WI38 (cell line): Measurements from ENCODE around the gene ATXN3.

Experiments used
- H3K4me3 ChIP-seq: 2 replicates; pipeline ENCODE4 v1.5.1; 2011; ENCODE audit warnings: low read depth, mild to moderate bottlenecking, control low read depth, low read length
- CTCF ChIP-seq: IDR thresholded peaks from 2 replicates; pipeline ENCODE4 v1.5.1; 2012; ENCODE audit warnings: low read depth, mild to moderate bottlenecking, control low read depth, low read length

The ATXN3 gene

GRCh38 chr14:92134456-92134855 lies 28.1 kb upstream of the ATXN3 start:
- no peak overlapping the region for H3K4me3 ChIP-seq
- TF ChIP-seq CTCF = no peak

- peak overlapping the region; percentile 95 for H3K4me3 ChIP-seq
- no peak for TF ChIP-seq CTCF
Observed at GRCh38 chr14:92122761-92123160, 16.4 kb upstream of the ATXN3 start.

DNA sequence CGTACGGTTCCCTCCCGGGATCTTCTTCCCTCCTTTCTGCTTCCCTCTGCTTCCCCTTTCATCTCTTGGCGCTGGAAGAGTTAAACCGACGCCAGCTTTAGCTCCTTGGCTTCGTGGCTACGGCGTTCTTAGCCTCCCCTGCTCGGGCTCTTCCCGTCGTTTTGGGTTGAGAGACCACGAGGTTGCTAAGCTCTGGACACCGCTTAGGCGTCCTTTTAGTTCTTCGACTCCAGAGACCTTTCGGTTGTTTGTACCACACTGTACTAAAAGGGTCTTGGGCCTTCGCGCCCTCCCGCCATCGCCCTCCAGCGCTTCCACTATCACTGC lies 15.9 kb upstream of the ATXN3 start:
- TF ChIP-seq CTCF = no peak
- H3K4me3 ChIP-seq = peak overlapping the region; percentile 95

DNA sequence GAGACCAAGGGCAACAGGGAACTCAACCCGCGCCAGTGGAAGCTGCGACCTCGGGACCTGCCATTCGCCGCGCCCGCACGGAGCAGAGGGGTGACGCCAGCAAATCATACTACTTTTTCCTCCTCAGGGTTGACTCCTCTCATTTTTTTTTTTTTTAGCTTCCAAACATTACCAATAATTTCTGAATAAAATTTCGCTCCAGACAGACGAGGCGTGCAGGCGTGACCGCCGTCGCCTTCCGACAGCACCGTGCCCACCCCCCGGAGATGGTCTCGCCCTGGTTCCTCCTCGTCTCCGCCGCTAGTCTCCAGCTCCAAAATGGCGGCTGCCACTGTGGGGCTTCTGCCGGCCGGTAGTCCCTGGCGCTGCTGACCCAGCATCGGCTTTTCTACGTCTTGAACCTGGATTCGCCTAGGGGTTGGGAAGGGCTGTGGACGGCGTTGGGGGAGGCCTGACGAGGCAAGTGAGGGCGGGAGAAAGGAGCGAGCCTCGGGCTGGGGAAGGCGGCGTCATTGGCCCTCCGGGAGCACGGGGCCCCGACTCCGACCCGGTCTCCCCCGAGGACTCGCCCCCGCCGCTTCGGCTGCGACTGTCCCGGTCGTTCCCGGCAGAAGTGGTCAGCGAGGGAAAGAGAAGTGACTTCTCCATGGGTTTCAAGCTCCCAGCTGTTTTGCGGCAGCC lies 15.4 kb upstream of the ATXN3 start, which contains the start of the genes CPSF2 and NDUFB1:
CPSF2 (plus strand) TSS at position 300 of the 681 bp plus-strand sequence. CDS start 9,016 bp downstream, outside the sequence.
NDUFB1 (minus strand) TSS at position 37 of the 681 bp plus-strand sequence. CDS start 4,069 bp downstream, outside the sequence.
- TF ChIP-seq CTCF = no peak
- H3K4me3 ChIP-seq = peak within 1 kb of the TSS; percentile 95

GRCh38 chr14:92121207-92121669 lies 14.9 kb upstream of the ATXN3 start:
- H3K4me3 ChIP-seq = peak overlapping the region; percentile 95
- no peak for TF ChIP-seq CTCF

- no peak overlapping the region for H3K4me3 ChIP-seq
- TF ChIP-seq CTCF = no peak
Observed at GRCh38 chr14:92109490-92109889, 3.1 kb upstream of the ATXN3 start.

- no peak overlapping the region for H3K4me3 ChIP-seq
- no peak for TF ChIP-seq CTCF
Observed at GRCh38 chr14:92108345-92109254, 2.2 kb upstream of the ATXN3 start.
